H1 (cell line): ENCODE measurements around the gene DOLK. TPM values are rescaled to one million over a fixed set of nuclear protein-coding genes. Genes with fewer than 3 reads are reported as not detected.

Experiments
- CTCF ChIA-PET: fragments of 300-600 bp; sonication (Branson Sonifier 250); formaldehyde crosslinking; loops from one replicate; lab custom pipeline; 2021; ENCODE audit not compliant: partially characterized antibody; lab: Charles Lee
- POLR2A ChIA-PET: fragments of 300-600 bp; sonication (Branson Sonifier 250); formaldehyde crosslinking; loops from one replicate; lab custom pipeline; 2021; ENCODE audit warnings: inconsistent platforms; ENCODE audit not compliant: partially characterized antibody; lab: Charles Lee
- DNase-seq, 2 experiments: peaks; one replicate each; pipeline versions ENCODE4 v3.0.0 to v3.0.0-alpha.2; 2010 to 2022; ENCODE audit warnings: low spot score in 2 of 2, low read depth in 1 of 2, mixed read lengths in 1 of 2
- FAIRE-seq: peaks from 2 replicates; lab custom pipeline; 2011; peaks lifted over from hg19 to GRCh38; lab: Jason Lieb, UNC
- H2AFZ ChIP-seq: 2 replicates; pipeline ENCODE4 v1.8.1; 2012; ENCODE audit warnings: low read length, inconsistent platforms
- H2AK5ac ChIP-seq: 2 replicates; pipeline ENCODE4 v1.6.1; 2013; ENCODE audit warnings: low read depth, low read length
- H2BK120ac ChIP-seq: replicated peaks from 2 replicates; pipeline ENCODE3; 2013; ENCODE audit warnings: low read depth, low read length, inconsistent platforms
- H2BK12ac ChIP-seq: 2 replicates; pipeline ENCODE4 v1.6.1; 2013; ENCODE audit warnings: low read depth, low read length
- H2BK15ac ChIP-seq: 2 replicates; pipeline ENCODE4 v1.6.1; 2013; ENCODE audit warnings: low read length
- H2BK20ac ChIP-seq: 2 replicates; pipeline ENCODE4 v1.6.1; 2013; ENCODE audit warnings: low read length
- H2BK5ac ChIP-seq: 2 replicates; pipeline ENCODE4 v1.6.1; 2013; ENCODE audit warnings: low read depth, low read length
- H3K14ac ChIP-seq: 2 replicates; pipeline ENCODE4 v1.6.1; 2013; ENCODE audit warnings: inconsistent platforms; ENCODE audit not compliant: insufficient read length
- H3K18ac ChIP-seq: 2 replicates; pipeline ENCODE4 v1.6.1; 2013; ENCODE audit warnings: low read length; ENCODE audit errors: extremely low read depth
- H3K23ac ChIP-seq: 2 replicates; pipeline ENCODE4 v1.6.1; 2013; ENCODE audit warnings: inconsistent platforms; ENCODE audit not compliant: insufficient read length
- H3K23me2 ChIP-seq: 2 replicates; pipeline ENCODE4 v1.6.1; 2013; ENCODE audit warnings: low read depth, low read length
- H3K27ac ChIP-seq: 2 replicates; pipeline ENCODE4 v1.6.1; 2011; ENCODE audit warnings: low read depth, low read length, inconsistent platforms
- H3K27me3 ChIP-seq, 4 experiments: replicated peaks in 1 of 4; 1 replicate in 1 of 4; 2 replicates in 3 of 4; pipeline versions ENCODE4 v1.6.1 to v1.8.1; 2011 to 2013; ENCODE audit warnings: low read length in 3 of 4, mild to moderate bottlenecking in 3 of 4, inconsistent platforms in 2 of 4, mixed read lengths in 2 of 4, moderate library complexity in 1 of 4; ENCODE audit not compliant: control insufficient read depth in 3 of 4, insufficient read depth in 3 of 4; ENCODE audit errors: extremely low read depth in 1 of 4
- H3K36me3 ChIP-seq, 4 experiments: 2 replicates each; pipeline versions ENCODE4 v1.6.1 to v1.8.1; 2011 to 2013; ENCODE audit warnings: mild to moderate bottlenecking in 4 of 4, low read length in 3 of 4, moderate library complexity in 2 of 4, control low read depth in 1 of 4, inconsistent platforms in 1 of 4; ENCODE audit not compliant: insufficient read depth in 4 of 4, control insufficient read depth in 2 of 4
- H3K4ac ChIP-seq: replicated peaks from 2 replicates; pipeline ENCODE3; 2013; ENCODE audit warnings: low read length, low read depth, mixed read lengths, inconsistent platforms; ENCODE audit not compliant: insufficient read length
- H3K4me1 ChIP-seq, 4 experiments: replicated peaks in 1 of 4; 1 replicate in 1 of 4; 2 replicates in 3 of 4; pipeline versions ENCODE4 v1.6.1 to v1.8.1; 2011 to 2013; ENCODE audit warnings: low read length in 3 of 4, inconsistent platforms in 2 of 4, mixed read lengths in 1 of 4; ENCODE audit not compliant: insufficient read depth in 4 of 4, control insufficient read depth in 3 of 4
- H3K4me2 ChIP-seq, 2 experiments: 2 replicates each; pipeline versions ENCODE4 v1.6.1 to v1.8.1; 2011 to 2013; ENCODE audit warnings: low read depth in 2 of 2, low read length in 2 of 2, control low read depth in 1 of 2, inconsistent platforms in 1 of 2, mild to moderate bottlenecking in 1 of 2; ENCODE audit not compliant: insufficient read depth in 1 of 2
- H3K4me3 ChIP-seq, 4 experiments: fragments of 200-600, 300-600 bp in 1 of 4; sonication (generic), shearing (Covaris generic), sonication (Bioruptor Twin) in 1 of 4; 2 replicates each; pipeline versions ENCODE4 v1.5.1 to v1.8.1; 2011 to 2016; ENCODE audit warnings: low read length in 4 of 4, low read depth in 3 of 4, control low read depth in 2 of 4, inconsistent platforms in 2 of 4, mild to moderate bottlenecking in 2 of 4, mixed read lengths in 1 of 4, moderate library complexity in 1 of 4; ENCODE audit not compliant: insufficient read depth in 2 of 4; ENCODE audit errors: extremely low read depth in 1 of 4
- H3K56ac ChIP-seq: replicated peaks from 2 replicates; pipeline ENCODE3; 2013; ENCODE audit warnings: low read depth, mild to moderate bottlenecking, mixed read lengths, low read length, inconsistent platforms; ENCODE audit not compliant: insufficient read length
- H3K79me1 ChIP-seq: 2 replicates; pipeline ENCODE4 v1.6.1; 2013; ENCODE audit warnings: low read depth, low read length, control low read depth
- H3K79me2 ChIP-seq, 2 experiments: 2 replicates each; pipeline versions ENCODE4 v1.6.1 to v1.8.1; 2012 to 2013; ENCODE audit warnings: low read length in 2 of 2, mild to moderate bottlenecking in 2 of 2, inconsistent platforms in 1 of 2; ENCODE audit not compliant: insufficient read depth in 2 of 2, control insufficient read depth in 1 of 2
- H3K9ac ChIP-seq, 4 experiments: replicated peaks in 1 of 4; 1 replicate in 1 of 4; 2 replicates in 3 of 4; pipeline versions ENCODE4 v1.6.1 to v1.8.1; 2011 to 2013; ENCODE audit warnings: low read depth in 3 of 4, low read length in 3 of 4, control low read depth in 2 of 4, mild to moderate bottlenecking in 2 of 4, moderate library complexity in 2 of 4, inconsistent platforms in 1 of 4; ENCODE audit errors: extremely low read depth in 1 of 4
- H3K9me3 ChIP-seq, 2 experiments: 2 replicates each; pipeline versions ENCODE4 v1.6.1 to v1.8.1; 2012 to 2013; ENCODE audit warnings: mild to moderate bottlenecking in 2 of 2, moderate library complexity in 2 of 2, control low read depth in 1 of 2, inconsistent platforms in 1 of 2, low read depth in 1 of 2, low read length in 1 of 2, mixed read lengths in 1 of 2; ENCODE audit not compliant: insufficient read depth in 2 of 2
- H4K20me1 ChIP-seq, 2 experiments: replicated peaks in 1 of 2; 2 replicates each; pipeline versions ENCODE3 to v1.8.1; 2011 to 2013; ENCODE audit warnings: inconsistent platforms in 2 of 2, low read length in 2 of 2, mild to moderate bottlenecking in 1 of 2; ENCODE audit not compliant: insufficient read depth in 2 of 2, control insufficient read depth in 1 of 2
- H4K5ac ChIP-seq: 2 replicates; pipeline ENCODE4 v1.6.1; 2013; ENCODE audit warnings: low read length, low read depth, mixed read lengths, inconsistent platforms; ENCODE audit not compliant: insufficient read length
- H4K8ac ChIP-seq: 2 replicates; pipeline ENCODE4 v1.8.0; 2013; ENCODE audit warnings: mild to moderate bottlenecking, moderate library complexity, low read length, inconsistent platforms; ENCODE audit not compliant: insufficient read depth; ENCODE audit errors: extremely low read depth
- H4K91ac ChIP-seq: replicated peaks from 2 replicates; pipeline ENCODE3; 2013; ENCODE audit warnings: low read length, mixed read lengths, inconsistent platforms; ENCODE audit not compliant: insufficient read length
- CHD1 ChIP-seq: IDR thresholded peaks from 2 replicates; pipeline ENCODE4 v1.6.1; 2012; ENCODE audit warnings: low read depth, low read length, improper control_type of control experiment
- CREB1 ChIP-seq: IDR thresholded peaks from 2 replicates; pipeline ENCODE4 v1.6.1; 2012; ENCODE audit warnings: inconsistent platforms
- EP300 ChIP-seq, 2 experiments: IDR thresholded peaks; 1 replicate in 1 of 2; 2 replicates in 1 of 2; pipeline ENCODE4 v1.6.1; 2011 to 2012; ENCODE audit warnings: low read depth in 2 of 2, low read length in 2 of 2, mild to moderate bottlenecking in 2 of 2, borderline replicate concordance in 1 of 2, inconsistent platforms in 1 of 2, moderate library complexity in 1 of 2
- JUND ChIP-seq: IDR thresholded peaks from 2 replicates; pipeline ENCODE4 v1.6.1; 2011; ENCODE audit warnings: mild to moderate bottlenecking, improper control_type of control experiment, low read length
- KDM4A ChIP-seq: IDR thresholded peaks from one replicate; pipeline ENCODE4 v1.7.1; 2012; ENCODE audit warnings: low read depth, mild to moderate bottlenecking, moderate library complexity, low read length, inconsistent platforms; ENCODE audit not compliant: severe bottlenecking
- WGBS, 2 experiments: shearing (Covaris generic) in 1 of 2; methylation state at CpG; one replicate each; pipeline versions ENCODE4 v1.1.6 to v1.1.7; 2013 to 2015; ENCODE audit warnings: low lambda C conversion rate in 2 of 2, mixed read lengths in 2 of 2, inconsistent platforms in 1 of 2, low coverage in 1 of 2, missing lambda C conversion rate in 1 of 2; ENCODE audit not compliant: insufficient replicate concordance in 2 of 2, insufficient coverage in 1 of 2, insufficient read length in 1 of 2; ENCODE audit errors: extremely low coverage in 1 of 2, missing lambda C conversion rate in 1 of 2; 5-methylcytosine and 5-hydroxymethylcytosine counted together
- polyA plus RNA-seq, 7 experiments: library from polyadenylated mRNA; depleted of rRNA in 3 of 7; stranded (reverse) in 5 of 7; unstranded in 2 of 7; fragments of >200 nt in 5 of 7; fragments of 200-250 nt in 2 of 7; gene quantifications; 1 replicate in 5 of 7; 2 replicates in 1 of 7; 4 replicates in 1 of 7; pipeline versions ENCODE4 v1.2.1 to v1.2.3, GENCODE V29; 2011 to 2013; ENCODE audit warnings: missing spikeins in 2 of 7, mixed read lengths in 2 of 7
- total RNA-seq: library from RNA; stranded (reverse); fragmentation: NEBNext Ultra II Directional; extraction: Animal tissue kit (Norgen Biotek cat#: 25700); gene quantifications from 2 replicates; pipeline ENCODE4 v1.2.1, GENCODE V29; 2021
- TF ChIP-seq, protein P1 (sequence below): IDR thresholded peaks from 2 replicates; pipeline ENCODE4 v1.6.1; 2012; ENCODE audit warnings: inconsistent platforms

The DOLK gene
- total and polyA plus RNA-seq, 2 of the 8 experiments (the other 6 are each of a cell fraction or from before 2014, with no cell fraction given) = 17.2 to 44.3 TPM

DNA sequence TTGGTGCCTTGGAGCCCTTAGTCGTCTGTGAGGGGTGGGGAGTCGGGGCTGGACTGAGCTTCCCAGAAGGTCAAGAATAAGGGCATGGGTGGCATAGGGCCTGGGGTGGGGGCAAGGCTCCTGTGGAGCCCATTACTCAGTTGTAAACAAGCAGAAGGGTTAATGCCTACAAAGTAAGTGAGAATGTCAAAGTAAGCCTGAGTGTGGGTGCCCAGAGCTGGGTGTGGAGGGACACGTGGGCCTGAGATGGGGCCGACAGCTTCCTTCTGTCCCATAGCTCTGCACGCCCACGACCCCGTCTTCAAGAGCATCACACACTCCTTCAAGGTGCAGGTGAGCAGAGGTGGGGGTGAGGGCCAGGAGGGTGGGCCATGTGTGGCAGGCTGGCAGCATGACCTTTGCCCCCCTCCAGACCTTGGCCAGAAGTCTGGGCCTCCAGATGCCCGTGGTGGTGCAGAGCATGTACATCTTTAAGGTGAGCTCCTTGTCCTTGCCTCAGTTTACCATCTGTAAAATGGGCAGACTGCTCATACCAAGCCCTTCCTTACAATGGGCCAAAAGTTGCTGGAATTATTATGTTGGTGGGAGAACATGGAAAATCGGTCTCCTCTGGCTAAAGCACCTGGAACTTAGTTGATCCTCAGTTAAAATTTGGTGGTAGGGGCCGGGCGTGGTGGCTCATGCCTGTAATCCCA lies 11.1 kb downstream of the DOLK start:
- H4K91ac ChIP-seq = no peak overlapping the region
- ChIA-PET POLR2A (interaction anchor here (0.6 to 1.6 kb wide), 3 partner anchors 8 to 175 kb away, joined by 3 read pairs; no protein-coding TSS in a partner anchor), CTCF (interaction anchor here (0.5 to 2.6 kb wide), 8 partner anchors 8 to 689 kb away, joined by 3 to 11 read pairs (median 3); no protein-coding TSS in a partner anchor)
- FAIRE-seq = no peak
- no peaks in the 10 kb centered on the region for H4K20me1 ChIP-seq
- H2BK12ac ChIP-seq = no peak overlapping the region
- H2AK5ac ChIP-seq = no peak overlapping the region
- no peak overlapping the region for H2BK120ac ChIP-seq
- H3K4me3 ChIP-seq = no peak overlapping the region
- H3K23ac ChIP-seq = no peak overlapping the region
- no peak overlapping the region for H2BK5ac ChIP-seq
- H3K23me2 ChIP-seq = no peaks in the 10 kb centered on the region
- H3K27ac ChIP-seq = no peak overlapping the region
- H2BK15ac ChIP-seq = no peak overlapping the region
- no peak overlapping the region for H3K4me2 ChIP-seq
- H3K79me1 ChIP-seq = no peaks in the 10 kb centered on the region
- no peak overlapping the region for H2BK20ac ChIP-seq
- DNase-seq = no peak
- TF ChIP-seq KDM4A (no peak), CHD1 (no peak), EP300 (IDR thresholded peaks at IDR 0.05; ENCODE audit: borderline replicate concordance in 1 of 2, low read depth in 2 of 2, low read length in 2 of 2) (no peak), CREB1 (no peak), JUND (no peak)
- TF ChIP-seq, protein P1, sequence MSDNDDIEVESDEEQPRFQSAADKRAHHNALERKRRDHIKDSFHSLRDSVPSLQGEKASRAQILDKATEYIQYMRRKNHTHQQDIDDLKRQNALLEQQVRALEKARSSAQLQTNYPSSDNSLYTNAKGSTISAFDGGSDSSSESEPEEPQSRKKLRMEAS = no peak
- no peak overlapping the region for H4K8ac ChIP-seq
- WGBS, 2 experiments = 84% methylated on average over 11 of the region's 11 CpGs; no CpG with 5 or more reads in 1 of the 2 experiments
- no peaks in the 10 kb centered on the region for H3K27me3 ChIP-seq
- H3K4me1 ChIP-seq = no peaks in the 10 kb centered on the region
- no peaks in the 10 kb centered on the region for H3K36me3 ChIP-seq
- H3K56ac ChIP-seq = no peak overlapping the region
- no peak overlapping the region for H4K5ac ChIP-seq
- no peak overlapping the region for H2AFZ ChIP-seq
- H3K4ac ChIP-seq = no peak overlapping the region
- H3K9ac ChIP-seq = no peak overlapping the region
- no peak overlapping the region for H3K14ac ChIP-seq
- H3K9me3 ChIP-seq = no peaks in the 10 kb centered on the region
- H3K18ac ChIP-seq = no peak overlapping the region
- no peaks in the 10 kb centered on the region for H3K79me2 ChIP-seq
